HG02623 (cell line): ENCODE measurements around the gene FXYD6.

Source experiments
- ATAC-seq: cut with Tn5 transposase; IDR thresholded peaks from one replicate; pipeline ENCODE4 v1.9.1; 2021; ENCODE audit warnings: moderate library complexity; ENCODE audit not compliant: unreplicated experiment

FXYD6 gene

DNA sequence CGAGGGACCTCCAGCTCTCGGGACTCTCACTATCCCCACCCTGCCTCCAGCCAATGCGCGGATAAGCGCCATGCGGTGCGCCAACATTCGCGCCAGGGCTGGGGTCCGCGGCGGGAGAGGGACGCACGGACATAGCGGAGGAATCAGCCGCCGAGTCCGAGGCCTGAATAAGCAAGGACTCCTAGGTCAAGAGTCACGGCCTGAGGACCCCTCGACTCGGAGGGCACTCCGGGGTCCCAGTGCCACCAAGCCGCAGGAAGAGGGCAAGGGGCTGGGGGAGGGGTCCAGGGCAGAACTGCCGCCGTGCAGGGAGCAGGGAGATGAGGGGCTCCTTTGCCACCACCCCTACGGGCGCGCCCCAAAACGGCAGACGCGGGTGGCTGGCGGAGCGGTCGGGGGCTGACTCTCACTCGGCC is 80.0 kb downstream of the FXYD6 start:
- no peak for ATAC-seq

DNA sequence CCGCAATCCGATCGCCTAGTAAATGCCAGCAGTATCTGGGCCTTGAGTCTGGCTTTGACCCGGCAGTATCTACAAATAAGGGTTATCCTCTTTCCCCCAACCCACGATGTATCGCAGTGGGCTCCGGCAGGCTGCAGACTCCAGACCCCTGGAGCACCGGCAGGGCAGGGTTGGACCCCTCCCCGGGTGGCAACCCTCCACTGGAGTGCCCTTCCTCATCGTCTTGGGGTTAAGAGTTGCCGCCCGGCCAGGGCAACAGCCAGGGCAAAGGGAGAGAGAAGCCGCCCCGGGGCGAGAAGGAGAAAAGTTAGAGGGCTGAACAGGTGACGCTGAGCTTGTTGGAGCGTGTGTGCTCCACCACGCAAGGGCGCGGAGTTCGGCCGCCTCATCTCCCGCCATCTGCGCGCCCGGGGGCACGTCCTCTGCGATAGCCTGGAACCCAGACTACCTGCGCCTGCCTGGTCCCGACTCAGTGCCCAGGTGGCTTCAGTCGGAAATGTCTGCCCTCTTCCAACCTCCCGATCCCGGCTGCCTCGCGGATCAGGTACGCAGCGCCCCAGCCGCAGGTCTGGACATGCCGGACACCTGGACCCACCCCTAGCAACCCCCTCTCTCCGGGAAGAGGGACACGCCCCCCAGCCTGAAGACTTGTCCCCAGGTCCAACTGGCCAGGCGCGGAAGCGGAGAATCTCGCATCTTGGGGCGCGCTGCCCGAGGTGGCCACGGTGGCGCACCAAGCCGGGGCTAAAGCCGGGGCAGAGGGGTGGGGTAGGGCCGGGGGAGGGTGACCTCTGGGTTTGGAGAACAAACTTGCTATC is 80.6 kb downstream of the FXYD6 start:
- ATAC-seq = no peak

GRCh38 chr11:117794772-117795629 is 81.5 kb downstream of the FXYD6 start:
- no peak for ATAC-seq

GRCh38 chr11:117794135-117794534 is 82.3 kb downstream of the FXYD6 start:
- ATAC-seq = no peak

- no peak for ATAC-seq
Measured at GRCh38 chr11:117793583-117793982, 82.9 kb downstream of the FXYD6 start.

GRCh38 chr11:117792992-117793391 is 83.5 kb downstream of the FXYD6 start:
- no peak for ATAC-seq

DNA sequence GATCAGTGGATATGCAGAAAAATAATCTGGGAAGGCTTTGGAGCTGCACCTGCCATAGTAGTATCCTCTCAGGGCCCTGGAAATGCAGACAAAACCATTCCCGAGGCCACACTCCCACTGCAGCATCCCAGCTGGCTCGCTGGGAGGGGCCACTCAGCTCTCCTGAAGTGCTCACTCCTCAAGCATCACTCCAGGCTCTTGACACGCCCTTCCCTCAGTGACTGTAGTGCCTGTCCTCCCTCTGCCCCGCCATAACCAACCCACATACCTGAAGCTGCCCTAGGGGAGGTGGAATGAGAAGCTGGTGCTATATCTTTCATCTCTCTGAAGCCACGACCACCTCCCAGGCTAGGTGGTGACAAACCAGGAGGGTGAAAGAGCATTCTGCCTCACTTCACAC is 84.2 kb downstream of the FXYD6 start:
- no peak for ATAC-seq

DNA sequence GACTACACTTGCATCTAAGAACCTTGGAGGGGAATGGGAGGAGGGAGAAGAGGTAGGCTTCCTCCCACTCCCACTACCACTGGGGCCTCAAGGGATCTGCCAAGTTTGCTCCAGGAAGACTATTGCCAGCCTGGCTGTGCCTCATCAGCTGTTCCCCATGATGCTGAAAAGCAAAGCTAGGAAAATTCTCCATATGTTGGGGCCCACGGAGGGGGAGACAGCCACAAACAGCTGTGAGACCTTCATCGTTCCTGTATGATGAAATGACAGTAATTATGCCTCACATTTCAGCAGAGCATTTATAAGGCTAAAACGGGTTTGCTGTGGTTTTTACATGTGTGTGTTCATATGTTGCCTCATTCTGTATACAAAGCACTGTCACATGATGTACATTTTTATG is 86.2 kb downstream of the FXYD6 start:
- ATAC-seq = no peak

GRCh38 chr11:117789241-117789640 is 87.2 kb downstream of the FXYD6 start:
- no peak for ATAC-seq
